HCT116 (cell line): ENCODE data around the gene HSPA1A. TPM values are rescaled to one million over a fixed set of nuclear protein-coding genes. Genes with fewer than 3 reads are reported as not detected.

Experiments used
- ATAC-seq: fragments of 200-7000 bp; cut with Tn5 transposase; 2 replicates; pipeline ENCODE4 v1.9.1; 2020; ENCODE audit warnings: mild to moderate bottlenecking, moderate library complexity
- BruUV-seq: library from RNA; stranded (reverse); fragments of 400-500 nt; replicated peaks from 2 replicates; lab custom pipeline; 2021; lab: Mats Ljungman, UMichigan
- CTCF ChIA-PET: fragments of 300-600 bp; sonication (Branson Sonifier 250); formaldehyde crosslinking; loops from one replicate; lab custom pipeline; 2021; ENCODE audit warnings: antibody characterized with exemption; lab: Charles Lee
- POLR2A ChIA-PET: fragments of 300-600, 350-600 bp; sonication (Branson Sonifier 250); formaldehyde crosslinking; loops from one replicate; lab custom pipeline; 2021; ENCODE audit warnings: antibody characterized with exemption; lab: Charles Lee
- RAD21 ChIA-PET, 2 experiments: fragments of 300-600 bp; sonication (Branson Sonifier 250); formaldehyde crosslinking; loops; one replicate each; lab custom pipeline; 2023; ENCODE audit warnings: low total read pairs in 2 of 2; ENCODE audit not compliant: uncharacterized antibody in 2 of 2, unreplicated experiment in 2 of 2, low non-redundant PET in 1 of 2; lab: Charles Lee
- DNase-seq: peaks from one replicate; pipeline ENCODE4 v3.0.0-alpha.2; 2010; ENCODE audit warnings: low read depth, low spot score
- H2AFZ ChIP-seq: fragments of 200-600 bp; shearing (Covaris generic), sonication (generic); 2 replicates; pipeline ENCODE4 v1.6.1; 2017; ENCODE audit warnings: low read depth, mixed run types, mixed read lengths, antibody characterized with exemption, low read length; ENCODE audit not compliant: poor library complexity, severe bottlenecking
- H3K27ac ChIP-seq: 2 replicates; pipeline ENCODE4 v1.5.1; 2012; ENCODE audit warnings: low read depth, low read length
- H3K27me3 ChIP-seq: fragments of 200-600 bp; sonication (generic); 2 replicates; pipeline ENCODE4 v1.6.1; 2016; ENCODE audit warnings: mixed run types, low read length, mixed read lengths; ENCODE audit not compliant: insufficient read depth
- H3K36me3 ChIP-seq, 2 experiments: fragments of 200-500 bp in 1 of 2; fragments of 200-600 bp in 1 of 2; sonication (Bioruptor generic) in 1 of 2; sonication (generic) in 1 of 2; 2 replicates each; pipeline versions ENCODE4 v1.5.1 to v1.6.1; 2014 to 2016; ENCODE audit warnings: low read length in 2 of 2, inconsistent platforms in 1 of 2, mixed read lengths in 1 of 2, mixed run types in 1 of 2; ENCODE audit not compliant: insufficient read depth in 2 of 2, control insufficient read depth in 1 of 2
- H3K4me1 ChIP-seq, 2 experiments: fragments of 200-600 bp in 1 of 2; sonication (generic) in 1 of 2; 2 replicates each; pipeline versions ENCODE4 v1.5.1 to v1.6.1; 2012 to 2017; ENCODE audit warnings: low read length in 2 of 2, inconsistent platforms in 1 of 2, mild to moderate bottlenecking in 1 of 2, mixed read lengths in 1 of 2, mixed run types in 1 of 2, moderate library complexity in 1 of 2; ENCODE audit not compliant: insufficient read depth in 2 of 2, control insufficient read depth in 1 of 2
- H3K4me2 ChIP-seq: fragments of 200-600 bp; sonication (generic); 2 replicates; pipeline ENCODE4 v1.6.1; 2017; ENCODE audit warnings: mixed run types, low read length, mixed read lengths
- H3K4me3 ChIP-seq, 2 experiments: fragments of 200-600 bp in 1 of 2; sonication (generic) in 1 of 2; replicated peaks in 1 of 2; 2 replicates each; pipeline ENCODE4 v1.5.1; 2011 to 2016; ENCODE audit warnings: low read length in 2 of 2, control low read depth in 1 of 2, low read depth in 1 of 2, mild to moderate bottlenecking in 1 of 2, mixed read lengths in 1 of 2, mixed run types in 1 of 2
- H3K79me2 ChIP-seq: fragments of 200-600 bp; sonication (generic); 2 replicates; pipeline ENCODE4 v1.6.1; 2017; ENCODE audit warnings: mild to moderate bottlenecking, mixed run types, low read length, moderate library complexity, mixed read lengths; ENCODE audit not compliant: insufficient read depth
- H3K9ac ChIP-seq: fragments of 200-600 bp; sonication (generic); 2 replicates; pipeline ENCODE4 v1.6.1; 2016; ENCODE audit warnings: low read length, mixed read lengths
- H3K9me2 ChIP-seq: fragments of 200-600 bp; sonication (generic), shearing (Covaris generic); 2 replicates; pipeline ENCODE4 v1.6.1; 2017; ENCODE audit warnings: mixed run types, mild to moderate bottlenecking, moderate library complexity; ENCODE audit not compliant: insufficient read depth
- H3K9me3 ChIP-seq, 2 experiments: fragments of 200-500 bp in 1 of 2; fragments of 200-600 bp in 1 of 2; sonication (Bioruptor generic) in 1 of 2; sonication (generic) in 1 of 2; 2 replicates each; pipeline ENCODE4 v1.6.1; 2014 to 2017; ENCODE audit warnings: low read length in 2 of 2, mixed read lengths in 2 of 2, inconsistent platforms in 1 of 2, low read depth in 1 of 2, mild to moderate bottlenecking in 1 of 2, mixed run types in 1 of 2, moderate library complexity in 1 of 2; ENCODE audit not compliant: control insufficient read depth in 1 of 2, insufficient read depth in 1 of 2
- H4K20me1 ChIP-seq: fragments of 200-600 bp; sonication (generic), shearing (Covaris generic); 2 replicates; pipeline ENCODE4 v1.6.1; 2017; ENCODE audit warnings: mixed run types, mild to moderate bottlenecking, moderate library complexity; ENCODE audit not compliant: insufficient read depth
- ATF3 ChIP-seq: IDR thresholded peaks from 2 replicates; pipeline ENCODE4 v1.6.1; 2012
- CBX3 ChIP-seq: IDR thresholded peaks from 2 replicates; pipeline ENCODE4 v1.6.1; 2012; ENCODE audit warnings: low read depth
- CEBPB ChIP-seq: IDR thresholded peaks from 2 replicates; pipeline ENCODE4 v1.6.1; 2012; ENCODE audit warnings: low read depth
- CTCF ChIP-seq, 3 experiments: fragments of 200-600 bp in 1 of 3; sonication (generic) in 1 of 3; IDR thresholded peaks in 2 of 3; conservative IDR thresholded peaks in 1 of 3; 2 replicates each; pipeline ENCODE4 v1.5.1; 2012 to 2017; ENCODE audit warnings: low read depth in 2 of 3, low read length in 2 of 3, antibody characterized with exemption in 1 of 3, borderline replicate concordance in 1 of 3, control low read depth in 1 of 3, mild to moderate bottlenecking in 1 of 3, mixed read lengths in 1 of 3, mixed run types in 1 of 3, moderate library complexity in 1 of 3; ENCODE audit not compliant: insufficient read depth in 1 of 3
- EGR1 ChIP-seq: IDR thresholded peaks from 2 replicates; pipeline ENCODE4 v1.6.1; 2012; ENCODE audit warnings: low read depth
- ELF1 ChIP-seq: IDR thresholded peaks from 2 replicates; pipeline ENCODE4 v1.6.1; 2012; ENCODE audit warnings: low read depth, borderline replicate concordance
- EZH2 ChIP-seq: fragments of 200-600 bp; sonication (generic); IDR thresholded peaks from 2 replicates; pipeline ENCODE4 v1.6.1; 2017; ENCODE audit warnings: antibody characterized with exemption, mixed run types
- EZH2phosphoT487 ChIP-seq: fragments of 200-600 bp; IDR thresholded peaks from 2 replicates; pipeline ENCODE4 v1.6.1; 2018; ENCODE audit warnings: antibody characterized with exemption, borderline replicate concordance
- JUND ChIP-seq: IDR thresholded peaks from 2 replicates; pipeline ENCODE4 v1.6.1; 2012
- POLR2AphosphoS5 ChIP-seq: IDR thresholded peaks from 2 replicates; pipeline ENCODE4 v1.6.1; 2011; ENCODE audit warnings: mild to moderate bottlenecking, low read depth, low read length, moderate library complexity
- RAD21 ChIP-seq: IDR thresholded peaks from 2 replicates; pipeline ENCODE4 v1.6.1; 2012; ENCODE audit warnings: low read depth, mild to moderate bottlenecking
- REST ChIP-seq: IDR thresholded peaks from 2 replicates; pipeline ENCODE4 v1.6.1; 2012; ENCODE audit warnings: low read depth
- SIN3A ChIP-seq: IDR thresholded peaks from 2 replicates; pipeline ENCODE4 v1.6.1; 2012; ENCODE audit warnings: low read depth
- SP1 ChIP-seq: IDR thresholded peaks from 2 replicates; pipeline ENCODE4 v1.6.1; 2012; ENCODE audit warnings: low read depth
- SRF ChIP-seq: IDR thresholded peaks from 2 replicates; pipeline ENCODE4 v1.6.1; 2012; ENCODE audit warnings: low read depth
- YY1 ChIP-seq: IDR thresholded peaks from 2 replicates; pipeline ENCODE4 v1.6.1; 2011; ENCODE audit warnings: low read length, low read depth, moderate library complexity, mild to moderate bottlenecking; ENCODE audit not compliant: insufficient replicate concordance; ENCODE audit errors: extremely low read depth
- ZBTB33 ChIP-seq: IDR thresholded peaks from 2 replicates; pipeline ENCODE4 v1.6.1; 2011; ENCODE audit warnings: mild to moderate bottlenecking, low read length, moderate library complexity; ENCODE audit not compliant: insufficient replicate concordance; ENCODE audit errors: extremely low read depth
- ZFX ChIP-seq: fragments of 450-650 bp; IDR thresholded peaks from 2 replicates; pipeline ENCODE4 v1.6.1; 2017
- ZNF274 ChIP-seq: fragments of 200-500 bp; sonication (Bioruptor generic); IDR thresholded peaks from 2 replicates; pipeline ENCODE4 v1.6.1; 2014; ENCODE audit warnings: mild to moderate bottlenecking, low read depth, low read length, inconsistent platforms
- intact Hi-C: fragments of 100-400 bp; cut with micrococcal nuclease; formaldehyde crosslinking; loops from 2 replicates; pipeline ENCODE4 v1.10.0; 2022
- total RNA-seq: library from RNA; stranded (reverse); gene quantifications from one replicate; pipeline ENCODE4 v1.2.1, GENCODE V29; 2021; ENCODE audit not compliant: unreplicated experiment

HSPA1A gene
- total RNA-seq, 1 experiment from 2014 or later, result 5.0 TPM

GRCh38 chr6:31837369-31838113 lies 22.2 kb downstream of the HSPA1A start:
- H3K9ac ChIP-seq, result peak overlapping the region; percentile 100
- H4K20me1 ChIP-seq, result peaks cover 31% of the 10 kb centered on the region
- CTCF ChIA-PET, result no interaction called here
- H3K9me3 ChIP-seq, result no peaks in the 10 kb centered on the region
- intact Hi-C loops, result loop anchor here (10.0 kb wide), 1 partner anchor 293 kb away; the partner anchor contains the start of genes ATP6V1G2, DDX39B and NFKBIL1
- H3K4me2 ChIP-seq, result peak overlapping the region; percentile 94
- POLR2A ChIA-PET, result interaction anchor here (0.6 to 2.3 kb wide), 4 partner anchors 10 to 387 kb away, joined by 3 to 11 read pairs (median 4); partner anchors contain the start of gene HSPA1B
- H3K27me3 ChIP-seq, result no peaks in the 10 kb centered on the region
- RAD21 ChIA-PET, result no interaction called here
- H3K36me3 ChIP-seq, result peaks cover 24 to 50% of the 10 kb centered on the region in 2 experiments; a peak in 3 of 4 replicates
- ATAC-seq (no peak), DNase-seq (no peak)
- peak overlapping the region; percentile 98 to 99 for H3K4me3 ChIP-seq
- peaks cover 14 to 39% of the 10 kb centered on the region in 2 experiments; a peak in 3 of 4 replicates for H3K4me1 ChIP-seq
- H3K9me2 ChIP-seq, result no peaks in the 10 kb centered on the region
- peak overlapping the region; percentile 93 for H3K27ac ChIP-seq
- peaks cover 50% of the 10 kb centered on the region for H3K79me2 ChIP-seq
- H2AFZ ChIP-seq, result no peak overlapping the region
- no TSS peak for BruUV-seq
- TF ChIP-seq POLR2AphosphoS5, result no peak; the same call in 1 of the 2 replicates
- TF ChIP-seq SP1, result no peak
- no peak for TF ChIP-seq YY1
- TF ChIP-seq CEBPB, result no peak
- no peak for TF ChIP-seq REST
- TF ChIP-seq EGR1, result no peak
- no peak for TF ChIP-seq RAD21
- TF ChIP-seq EZH2phosphoT487, result no peak
- no peak for TF ChIP-seq SRF
- TF ChIP-seq EZH2, result no peak
- TF ChIP-seq ATF3, result no peak
- no peak for TF ChIP-seq CTCF (IDR thresholded peaks at IDR 0.05 in 2 of 3, conservative IDR thresholded peaks at IDR 0.05 in 1 of 3; ENCODE audit: borderline replicate concordance in 1 of 3, insufficient read depth in 1 of 3, low read depth in 2 of 3, low read length in 2 of 3)
- TF ChIP-seq ELF1, result no peak
- TF ChIP-seq CBX3, result no peak
- TF ChIP-seq SIN3A, result no peak
- no peak for TF ChIP-seq ZNF274
- TF ChIP-seq ZBTB33, result no peak
- TF ChIP-seq ZFX, result no peak
- TF ChIP-seq JUND, result no peak
